Measurements from ENCODE around the gene ZBTB20. TPM values are rescaled to one million over a fixed set of nuclear protein-coding genes. Genes with fewer than 3 reads are reported as not detected.

ZBTB20 gene
- total and polyA plus RNA-seq, 3 experiments from 2014 or later: 6.3 to 25.6 (median 6.5) TPM

DNA sequence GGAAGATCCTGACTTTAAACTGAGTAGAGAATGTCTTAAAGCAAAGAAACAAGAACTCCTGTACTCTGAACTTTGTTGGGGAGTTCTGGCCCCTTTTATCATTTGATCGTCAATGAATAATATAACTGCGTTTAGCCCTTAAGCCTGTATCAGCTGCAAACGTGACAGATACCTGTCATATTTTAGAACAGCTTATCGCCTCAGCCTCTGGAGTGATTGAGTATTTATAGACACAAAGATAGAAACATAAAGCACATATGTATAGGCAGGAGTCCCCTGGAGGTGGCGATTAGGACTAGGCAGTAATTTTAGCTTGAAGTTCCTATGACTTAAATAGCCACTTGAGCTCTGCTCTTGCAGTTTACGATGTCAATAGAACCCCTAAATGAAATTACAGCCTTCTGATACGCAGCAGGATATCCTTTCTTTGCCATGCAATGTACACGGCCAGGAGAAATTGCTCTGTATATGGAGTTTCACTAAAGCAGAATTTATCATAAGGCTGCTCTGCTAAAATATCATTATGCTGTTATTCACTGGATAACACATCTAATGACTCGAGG is 531.5 kb downstream of the ZBTB20 start:
- no peaks in the 10 kb centered on the region for H3K4me1 ChIP-seq (ENCODE audit: insufficient read depth, low read length)
- ChIA-PET CTCF (no interaction called here), POLR2A (no interaction called here)
- Mint-ChIP-seq H3K4me1 (peaks cover 0 to 2% (median under 1%) of the 10 kb centered on the region in 3 donors), H3K4me3 (no peak overlapping the region), H3K27me3 (no peaks in the 10 kb centered on the region), H3K36me3 (peaks cover 0 to 2% (median 0%) of the 10 kb centered on the region in 3 donors), H3K9me3 (no peaks in the 10 kb centered on the region), H3K27ac (no peak overlapping the region)
- H3K27ac ChIP-seq (ENCODE audit: low read depth, low read length): no peak overlapping the region
- no peak overlapping the region for H3K4me3 ChIP-seq (ENCODE audit: low read length)
- no peaks in the 10 kb centered on the region for H3K36me3 ChIP-seq (ENCODE audit: insufficient read depth, low read length)
- H3K9me3 ChIP-seq (ENCODE audit: low read length): no peaks in the 10 kb centered on the region
- H3K27me3 ChIP-seq (ENCODE audit: insufficient read depth, low read length, poor library complexity, severe bottlenecking): no peaks in the 10 kb centered on the region
- DNase-seq: no peak

- H3K36me3 Mint-ChIP-seq: peaks cover 0 to 6% (median 0%) of the 10 kb centered on the region in 3 donors
Observed at GRCh38 chr3:114609973-114610630, 537.0 kb downstream of the ZBTB20 start.

DNA sequence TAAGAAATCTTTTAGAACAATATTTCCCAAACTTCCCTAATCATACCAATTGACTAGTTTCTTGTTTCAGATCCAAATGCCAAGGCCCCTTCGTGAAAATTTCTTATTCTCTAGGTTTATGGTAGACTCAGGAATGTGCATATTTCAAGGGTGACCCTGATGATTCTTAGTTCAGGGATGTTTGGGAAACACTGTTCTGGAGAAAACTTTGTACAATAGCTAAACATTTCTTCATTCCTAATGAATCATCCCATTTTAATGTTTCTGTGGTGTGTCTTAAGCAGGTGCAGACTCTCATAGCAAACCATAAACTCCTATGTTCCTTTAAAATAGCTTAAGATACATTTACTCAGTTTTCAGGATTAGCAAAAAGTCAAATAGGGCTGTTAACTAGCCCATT is 538.8 kb downstream of the ZBTB20 start:
- Histone ChIP-seq H3K27me3 (ENCODE audit: insufficient read depth, low read length, poor library complexity, severe bottlenecking) (no peaks in the 10 kb centered on the region), H3K4me3 (ENCODE audit: low read length) (no peak overlapping the region), H3K4me1 (ENCODE audit: insufficient read depth, low read length) (no peaks in the 10 kb centered on the region), H3K27ac (ENCODE audit: low read depth, low read length) (no peak overlapping the region), H3K36me3 (ENCODE audit: insufficient read depth, low read length) (no peaks in the 10 kb centered on the region), H3K9me3 (ENCODE audit: low read length) (no peaks in the 10 kb centered on the region)
- ChIA-PET POLR2A (no interaction called here), CTCF (no interaction called here)
- H3K27ac Mint-ChIP-seq: no peak overlapping the region
- no peaks in the 10 kb centered on the region for H3K9me3 Mint-ChIP-seq
- no peaks in the 10 kb centered on the region for H3K27me3 Mint-ChIP-seq
- no peak overlapping the region for H3K4me3 Mint-ChIP-seq
- peaks cover 0 to 6% (median 0%) of the 10 kb centered on the region in 3 donors for H3K36me3 Mint-ChIP-seq
- no peak for DNase-seq
- peaks cover 0 to 4% (median 2%) of the 10 kb centered on the region in 3 donors for H3K4me1 Mint-ChIP-seq

More at GRCh38 chr3:114609973-114610630, 537.0 kb downstream of the ZBTB20 start:
- Histone ChIP-seq H3K27me3 (ENCODE audit: insufficient read depth, low read length, poor library complexity, severe bottlenecking) (no peaks in the 10 kb centered on the region), H3K4me3 (ENCODE audit: low read length) (no peak overlapping the region), H3K36me3 (ENCODE audit: insufficient read depth, low read length) (no peaks in the 10 kb centered on the region), H3K4me1 (ENCODE audit: insufficient read depth, low read length) (no peaks in the 10 kb centered on the region), H3K27ac (ENCODE audit: low read depth, low read length) (no peak overlapping the region), H3K9me3 (ENCODE audit: low read length) (no peaks in the 10 kb centered on the region)
- H3K27me3 Mint-ChIP-seq: no peaks in the 10 kb centered on the region
- no peak overlapping the region for H3K27ac Mint-ChIP-seq
- peaks cover 0 to 4% (median 2%) of the 10 kb centered on the region in 3 donors for H3K4me1 Mint-ChIP-seq
- CTCF ChIA-PET: no interaction called here
- no peak for DNase-seq
- no peaks in the 10 kb centered on the region for H3K9me3 Mint-ChIP-seq
- POLR2A ChIA-PET: no interaction called here
- no peak overlapping the region for H3K4me3 Mint-ChIP-seq

- no peak for DNase-seq
- H3K27me3 Mint-ChIP-seq: no peaks in the 10 kb centered on the region
- no peaks in the 10 kb centered on the region for H3K36me3 ChIP-seq (ENCODE audit: insufficient read depth, low read length)
- ChIA-PET POLR2A (no interaction called here), CTCF (no interaction called here)
- no peaks in the 10 kb centered on the region for H3K4me1 ChIP-seq (ENCODE audit: insufficient read depth, low read length)
- H3K4me1 Mint-ChIP-seq: peaks cover 0 to 4% (median 0%) of the 10 kb centered on the region in 3 donors
- H3K9me3 ChIP-seq (ENCODE audit: low read length): no peaks in the 10 kb centered on the region
- H3K36me3 Mint-ChIP-seq: peaks cover 0 to 4% (median 0%) of the 10 kb centered on the region in 3 donors
- H3K4me3 ChIP-seq (ENCODE audit: low read length): no peak overlapping the region
- no peaks in the 10 kb centered on the region for H3K27me3 ChIP-seq (ENCODE audit: insufficient read depth, low read length, poor library complexity, severe bottlenecking)
- no peaks in the 10 kb centered on the region for H3K9me3 Mint-ChIP-seq
- H3K4me3 Mint-ChIP-seq: no peak overlapping the region
- peak overlapping the region in 1 of 8 donors; percentile 87 for H3K27ac Mint-ChIP-seq
- no peak overlapping the region for H3K27ac ChIP-seq (ENCODE audit: low read depth, low read length)
Observed at GRCh38 chr3:114606336-114606735, 540.8 kb downstream of the ZBTB20 start.

DNA sequence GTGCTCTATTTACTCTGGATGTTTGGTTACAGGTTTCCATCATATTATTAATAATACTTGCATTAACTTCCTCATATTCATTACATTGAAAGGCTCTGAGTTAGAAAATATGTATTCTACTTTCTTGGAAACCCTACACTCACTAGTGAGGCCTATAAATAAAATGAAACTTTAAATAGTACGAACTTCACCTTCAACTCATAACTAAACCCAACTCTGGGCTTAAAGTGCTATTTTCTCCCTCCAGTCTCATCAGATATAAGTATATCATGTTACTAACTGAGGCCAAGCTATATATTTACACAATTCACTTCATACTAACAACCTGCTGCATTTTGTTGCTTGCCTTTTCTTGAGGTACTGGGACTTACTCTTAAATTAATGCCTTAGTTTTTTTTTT is 546.5 kb downstream of the ZBTB20 start:
- no peak for DNase-seq
- Mint-ChIP-seq H3K4me3 (no peak overlapping the region), H3K27me3 (no peaks in the 10 kb centered on the region), H3K27ac (no peak overlapping the region), H3K4me1 (no peaks in the 10 kb centered on the region), H3K36me3 (peaks cover 3 to 5% (median 3%) of the 10 kb centered on the region in 3 donors), H3K9me3 (no peaks in the 10 kb centered on the region)
- Histone ChIP-seq H3K9me3 (ENCODE audit: low read length) (no peaks in the 10 kb centered on the region), H3K4me1 (ENCODE audit: insufficient read depth, low read length) (no peaks in the 10 kb centered on the region), H3K27me3 (ENCODE audit: insufficient read depth, low read length, poor library complexity, severe bottlenecking) (no peaks in the 10 kb centered on the region), H3K36me3 (ENCODE audit: insufficient read depth, low read length) (no peaks in the 10 kb centered on the region), H3K27ac (ENCODE audit: low read depth, low read length) (no peak overlapping the region), H3K4me3 (ENCODE audit: low read length) (no peak overlapping the region)
- ChIA-PET CTCF (no interaction called here), POLR2A (no interaction called here)

GRCh38 chr3:114597871-114598270 is 549.2 kb downstream of the ZBTB20 start:
- POLR2A ChIA-PET: no interaction called here
- peaks cover 3 to 8% (median 4%) of the 10 kb centered on the region in 3 donors for H3K36me3 Mint-ChIP-seq
- Histone ChIP-seq H3K27me3 (ENCODE audit: insufficient read depth, low read length, poor library complexity, severe bottlenecking) (no peaks in the 10 kb centered on the region), H3K4me1 (ENCODE audit: insufficient read depth, low read length) (no peaks in the 10 kb centered on the region), H3K27ac (ENCODE audit: low read depth, low read length) (no peak overlapping the region), H3K9me3 (ENCODE audit: low read length) (no peaks in the 10 kb centered on the region), H3K4me3 (ENCODE audit: low read length) (no peak overlapping the region), H3K36me3 (ENCODE audit: insufficient read depth, low read length) (no peaks in the 10 kb centered on the region)
- H3K4me3 Mint-ChIP-seq: no peak overlapping the region
- H3K9me3 Mint-ChIP-seq: no peaks in the 10 kb centered on the region
- H3K27ac Mint-ChIP-seq: no peak overlapping the region
- DNase-seq: no peak
- no peaks in the 10 kb centered on the region for H3K27me3 Mint-ChIP-seq
- CTCF ChIA-PET: no interaction called here
- H3K4me1 Mint-ChIP-seq: no peaks in the 10 kb centered on the region

- H3K4me1 ChIP-seq (ENCODE audit: insufficient read depth, low read length): no peaks in the 10 kb centered on the region
- Mint-ChIP-seq H3K27ac (no peak overlapping the region), H3K9me3 (no peaks in the 10 kb centered on the region), H3K27me3 (no peaks in the 10 kb centered on the region), H3K4me3 (no peak overlapping the region), H3K36me3 (peaks cover 3 to 8% (median 4%) of the 10 kb centered on the region in 3 donors), H3K4me1 (no peaks in the 10 kb centered on the region)
- no peak overlapping the region for H3K27ac ChIP-seq (ENCODE audit: low read depth, low read length)
- no peak overlapping the region for H3K4me3 ChIP-seq (ENCODE audit: low read length)
- H3K27me3 ChIP-seq (ENCODE audit: insufficient read depth, low read length, poor library complexity, severe bottlenecking): no peaks in the 10 kb centered on the region
- no peaks in the 10 kb centered on the region for H3K36me3 ChIP-seq (ENCODE audit: insufficient read depth, low read length)
- DNase-seq: no peak
- CTCF ChIA-PET: no interaction called here
- POLR2A ChIA-PET: no interaction called here
- H3K9me3 ChIP-seq (ENCODE audit: low read length): no peaks in the 10 kb centered on the region
Observed at GRCh38 chr3:114597012-114597411, 550.1 kb downstream of the ZBTB20 start.

GRCh38 chr3:114596147-114596546 is 550.9 kb downstream of the ZBTB20 start:
- Histone ChIP-seq H3K4me3 (ENCODE audit: low read length) (no peak overlapping the region), H3K36me3 (ENCODE audit: insufficient read depth, low read length) (no peaks in the 10 kb centered on the region), H3K27ac (ENCODE audit: low read depth, low read length) (no peak overlapping the region), H3K9me3 (ENCODE audit: low read length) (no peaks in the 10 kb centered on the region), H3K27me3 (ENCODE audit: insufficient read depth, low read length, poor library complexity, severe bottlenecking) (no peaks in the 10 kb centered on the region), H3K4me1 (ENCODE audit: insufficient read depth, low read length) (no peaks in the 10 kb centered on the region)
- Mint-ChIP-seq H3K9me3 (no peaks in the 10 kb centered on the region), H3K4me3 (no peak overlapping the region), H3K36me3 (peaks cover 3 to 8% (median 4%) of the 10 kb centered on the region in 3 donors), H3K27ac (no peak overlapping the region), H3K4me1 (no peaks in the 10 kb centered on the region), H3K27me3 (no peaks in the 10 kb centered on the region)
- no peak for DNase-seq
- POLR2A ChIA-PET: no interaction called here
- CTCF ChIA-PET: no interaction called here
